HepG2 (cell line): ENCODE measurements around the gene SNAPC4. TPM values are rescaled to one million over a fixed set of nuclear protein-coding genes. Genes with fewer than 3 reads are reported as not detected.

ENCODE experiments used
- ARNT ChIP-seq: fragments of 450-650 bp; IDR thresholded peaks from 2 replicates; pipeline ENCODE4 v1.6.1; 2017
- CAMTA2 ChIP-seq: sonication (generic); formaldehyde crosslinking; IDR thresholded peaks from 2 replicates; pipeline ENCODE4 v1.4.0; 2020; ENCODE audit warnings: mild to moderate bottlenecking, missing genetic modification reagents, borderline replicate concordance
- HDAC1 ChIP-seq: sonication (generic); formaldehyde crosslinking; IDR thresholded peaks from 2 replicates; pipeline ENCODE4 v1.5.1; 2020; ENCODE audit warnings: mild to moderate bottlenecking, missing genetic modification reagents
- NRL ChIP-seq: sonication (generic); formaldehyde crosslinking; IDR thresholded peaks from 2 replicates; pipeline ENCODE4 v1.5.0; 2020; ENCODE audit warnings: missing genetic modification reagents, mild to moderate bottlenecking, moderate library complexity, borderline replicate concordance
- PHF20 ChIP-seq: sonication (generic); formaldehyde crosslinking; IDR thresholded peaks from 2 replicates; pipeline ENCODE4 v1.5.0; 2020; ENCODE audit warnings: mild to moderate bottlenecking, missing genetic modification reagents
- REPIN1 ChIP-seq: sonication (generic); formaldehyde crosslinking; IDR thresholded peaks from 2 replicates; pipeline ENCODE4 v1.8.0; 2022; ENCODE audit warnings: missing genetic modification reagents, low read depth, mild to moderate bottlenecking, borderline replicate concordance
- ZMYM2 ChIP-seq: sonication (generic); formaldehyde crosslinking; IDR thresholded peaks from 2 replicates; pipeline ENCODE4 v1.8.0; 2022; ENCODE audit warnings: mild to moderate bottlenecking, missing genetic modification reagents
- ZNF160 ChIP-seq: sonication (generic); formaldehyde crosslinking; IDR thresholded peaks from 2 replicates; pipeline ENCODE4 v1.8.0; 2022; ENCODE audit warnings: mild to moderate bottlenecking, inconsistent platforms, missing genetic modification reagents
- ZNF431 ChIP-seq: sonication (generic); formaldehyde crosslinking; IDR thresholded peaks from 2 replicates; pipeline ENCODE4 v1.9.0; 2022; ENCODE audit warnings: missing genetic modification reagents, low read depth, mild to moderate bottlenecking, borderline replicate concordance
- ZNF709 ChIP-seq: sonication (generic); formaldehyde crosslinking; IDR thresholded peaks from 2 replicates; pipeline ENCODE4 v1.5.0; 2020; ENCODE audit warnings: mild to moderate bottlenecking, missing genetic modification reagents
- ZNF768 ChIP-seq: sonication (generic); formaldehyde crosslinking; IDR thresholded peaks from 2 replicates; pipeline ENCODE4 v1.4.0; 2020; ENCODE audit warnings: missing genetic modification reagents
- ZNF781 ChIP-seq: sonication (generic); formaldehyde crosslinking; IDR thresholded peaks from 2 replicates; pipeline ENCODE4 v1.5.1; 2020; ENCODE audit warnings: borderline replicate concordance, mild to moderate bottlenecking, missing genetic modification reagents; ENCODE audit errors: not compliant biosample characterization
- polyA plus RNA-seq, 8 experiments: library from polyadenylated mRNA; depleted of rRNA in 3 of 8; stranded (reverse) in 7 of 8; unstranded in 1 of 8; fragments of >200 nt; fragmentation: Illumina TruSeq in 4 of 8; extraction: Trizol in 4 of 8; gene quantifications; 2 replicates each; pipeline versions ENCODE4 v1.2.1 to v1.2.3, GENCODE V29; 2011 to 2016; ENCODE audit warnings: low read depth in 4 of 8, missing spikeins in 1 of 8, mixed read lengths in 1 of 8; ENCODE audit not compliant: insufficient read depth in 1 of 8
- total RNA-seq, 5 experiments: library from RNA; depleted of rRNA; stranded (reverse); fragments of >200 nt; fragmentation: Illumina TruSeq; extraction: Trizol; gene quantifications; 2 replicates each; pipeline ENCODE4 v1.2.3, GENCODE V29; 2016; ENCODE audit warnings: low read depth in 1 of 5
- TF ChIP-seq, protein P1 (sequence below): sonication (generic); formaldehyde crosslinking; IDR thresholded peaks from 2 replicates; pipeline ENCODE4 v1.5.0; 2020; ENCODE audit warnings: mild to moderate bottlenecking, missing genetic modification reagents, borderline replicate concordance
- TF ChIP-seq, protein P2 (sequence below): sonication (generic); formaldehyde crosslinking; IDR thresholded peaks from 2 replicates; pipeline ENCODE4 v1.4.0; 2020; ENCODE audit warnings: missing genetic modification reagents
- TF ChIP-seq, protein P3 (sequence below): sonication (generic); formaldehyde crosslinking; IDR thresholded peaks from 2 replicates; pipeline ENCODE4 v1.4.0; 2020; ENCODE audit warnings: mild to moderate bottlenecking, missing genetic modification reagents
- TF ChIP-seq, protein P4 (sequence below): sonication (generic); formaldehyde crosslinking; IDR thresholded peaks from 2 replicates; pipeline ENCODE4 v1.4.0; 2020; ENCODE audit warnings: missing genetic modification reagents

Gene SNAPC4
- total and polyA plus RNA-seq, 2 of the 13 experiments (the other 11 are each of a cell fraction or from before 2014, with no cell fraction given) = 2.0 to 6.0 TPM

DNA sequence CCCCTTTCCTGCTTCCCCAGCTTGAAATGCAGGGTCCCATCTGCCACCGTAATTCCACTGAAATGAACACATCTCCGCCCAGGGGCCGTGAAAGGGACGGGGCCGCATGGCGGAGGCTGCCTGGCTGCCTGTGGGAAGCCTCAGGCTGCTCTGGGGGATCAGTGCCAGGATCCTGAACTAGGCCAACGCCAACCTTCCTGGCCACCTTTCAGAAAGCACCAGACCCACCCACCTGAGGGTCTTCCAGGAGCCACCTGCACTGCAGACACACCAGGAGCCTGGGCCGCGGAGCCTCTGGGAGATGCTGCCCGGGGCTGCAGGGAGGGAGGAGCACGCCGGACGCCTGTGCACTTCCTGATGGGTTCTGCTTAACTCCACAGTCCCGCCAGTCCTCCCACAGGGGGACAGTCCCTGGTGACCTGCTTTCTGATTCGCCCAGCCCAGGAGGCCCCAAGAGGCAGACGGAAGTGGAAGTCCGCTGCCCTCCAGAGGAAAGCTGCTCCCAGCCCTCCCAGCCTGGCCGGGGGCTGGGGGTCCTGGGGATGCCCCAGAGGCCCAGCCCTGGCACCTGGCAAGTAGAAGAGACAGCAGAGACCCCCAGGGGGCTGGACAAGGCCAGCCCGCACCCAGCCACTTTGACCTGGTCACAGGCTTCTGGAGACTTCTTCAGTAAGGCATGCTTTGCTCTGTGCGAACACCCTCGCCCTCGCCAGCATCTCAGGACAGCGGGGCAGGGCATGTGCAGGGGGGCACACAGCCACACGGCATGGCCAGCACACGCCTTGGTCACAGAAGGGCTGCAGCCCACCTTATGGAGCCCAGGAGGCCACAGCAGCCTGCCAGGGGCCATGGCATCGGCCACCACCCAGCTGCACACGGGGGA is 26.4 kb downstream of the SNAPC4 start, which contains the start of gene CARD9 (continued):
- TF ChIP-seq, protein P1, sequence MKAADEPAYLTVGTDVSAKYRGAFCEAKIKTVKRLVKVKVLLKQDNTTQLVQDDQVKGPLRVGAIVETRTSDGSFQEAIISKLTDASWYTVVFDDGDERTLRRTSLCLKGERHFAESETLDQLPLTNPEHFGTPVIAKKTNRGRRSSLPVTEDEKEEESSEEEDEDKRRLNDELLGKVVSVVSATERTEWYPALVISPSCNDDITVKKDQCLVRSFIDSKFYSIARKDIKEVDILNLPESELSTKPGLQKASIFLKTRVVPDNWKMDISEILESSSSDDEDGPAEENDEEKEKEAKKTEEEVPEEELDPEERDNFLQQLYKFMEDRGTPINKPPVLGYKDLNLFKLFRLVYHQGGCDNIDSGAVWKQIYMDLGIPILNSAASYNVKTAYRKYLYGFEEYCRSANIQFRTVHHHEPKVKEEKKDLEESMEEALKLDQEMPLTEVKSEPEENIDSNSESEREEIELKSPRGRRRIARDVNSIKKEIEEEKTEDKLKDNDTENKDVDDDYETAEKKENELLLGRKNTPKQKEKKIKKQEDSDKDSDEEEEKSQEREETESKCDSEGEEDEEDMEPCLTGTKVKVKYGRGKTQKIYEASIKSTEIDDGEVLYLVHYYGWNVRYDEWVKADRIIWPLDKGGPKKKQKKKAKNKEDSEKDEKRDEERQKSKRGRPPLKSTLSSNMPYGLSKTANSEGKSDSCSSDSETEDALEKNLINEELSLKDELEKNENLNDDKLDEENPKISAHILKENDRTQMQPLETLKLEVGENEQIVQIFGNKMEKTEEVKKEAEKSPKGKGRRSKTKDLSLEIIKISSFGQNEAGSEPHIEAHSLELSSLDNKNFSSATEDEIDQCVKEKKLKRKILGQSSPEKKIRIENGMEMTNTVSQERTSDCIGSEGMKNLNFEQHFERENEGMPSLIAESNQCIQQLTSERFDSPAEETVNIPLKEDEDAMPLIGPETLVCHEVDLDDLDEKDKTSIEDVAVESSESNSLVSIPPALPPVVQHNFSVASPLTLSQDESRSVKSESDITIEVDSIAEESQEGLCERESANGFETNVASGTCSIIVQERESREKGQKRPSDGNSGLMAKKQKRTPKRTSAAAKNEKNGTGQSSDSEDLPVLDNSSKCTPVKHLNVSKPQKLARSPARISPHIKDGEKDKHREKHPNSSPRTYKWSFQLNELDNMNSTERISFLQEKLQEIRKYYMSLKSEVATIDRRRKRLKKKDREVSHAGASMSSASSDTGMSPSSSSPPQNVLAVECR = peak; percentile 47; the same call in 1 of the 2 replicates
- TF ChIP-seq, protein P2, sequence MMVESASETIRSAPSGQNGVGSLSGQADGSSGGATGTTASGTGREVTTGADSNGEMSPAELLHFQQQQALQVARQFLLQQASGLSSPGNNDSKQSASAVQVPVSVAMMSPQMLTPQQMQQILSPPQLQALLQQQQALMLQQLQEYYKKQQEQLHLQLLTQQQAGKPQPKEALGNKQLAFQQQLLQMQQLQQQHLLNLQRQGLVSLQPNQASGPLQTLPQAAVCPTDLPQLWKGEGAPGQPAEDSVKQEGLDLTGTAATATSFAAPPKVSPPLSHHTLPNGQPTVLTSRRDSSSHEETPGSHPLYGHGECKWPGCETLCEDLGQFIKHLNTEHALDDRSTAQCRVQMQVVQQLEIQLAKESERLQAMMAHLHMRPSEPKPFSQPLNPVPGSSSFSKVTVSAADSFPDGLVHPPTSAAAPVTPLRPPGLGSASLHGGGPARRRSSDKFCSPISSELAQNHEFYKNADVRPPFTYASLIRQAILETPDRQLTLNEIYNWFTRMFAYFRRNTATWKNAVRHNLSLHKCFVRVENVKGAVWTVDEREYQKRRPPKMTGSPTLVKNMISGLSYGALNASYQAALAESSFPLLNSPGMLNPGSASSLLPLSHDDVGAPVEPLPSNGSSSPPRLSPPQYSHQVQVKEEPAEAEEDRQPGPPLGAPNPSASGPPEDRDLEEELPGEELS (CRISPR knock-in tag) = 0 out of 2 replicates have a peak, but pooled peaks have one; percentile 28
- no peak for TF ChIP-seq ZNF781 (CRISPR knock-in tag)
- no peak for TF ChIP-seq ZNF768 (CRISPR knock-in tag)
- no peak for TF ChIP-seq CAMTA2 (CRISPR knock-in tag)
- peak; percentile 5; the same call in 1 of the 2 replicates for TF ChIP-seq NRL (CRISPR knock-in tag)
- no peak; the same call in 1 of the 2 replicates for TF ChIP-seq PHF20 (CRISPR knock-in tag)
- TF ChIP-seq ZNF160 (CRISPR knock-in tag) = 0 out of 2 replicates have a peak, but pooled peaks have one; percentile 49
- TF ChIP-seq ARNT = no peak
- TF ChIP-seq ZNF709 (CRISPR knock-in tag) = no peak
- TF ChIP-seq ZMYM2 (CRISPR knock-in tag) = no peak
- TF ChIP-seq REPIN1 = no peak
- 0 out of 2 replicates have a peak, but pooled peaks have one; percentile 32 for TF ChIP-seq HDAC1 (CRISPR knock-in tag)
- TF ChIP-seq, protein P3, sequence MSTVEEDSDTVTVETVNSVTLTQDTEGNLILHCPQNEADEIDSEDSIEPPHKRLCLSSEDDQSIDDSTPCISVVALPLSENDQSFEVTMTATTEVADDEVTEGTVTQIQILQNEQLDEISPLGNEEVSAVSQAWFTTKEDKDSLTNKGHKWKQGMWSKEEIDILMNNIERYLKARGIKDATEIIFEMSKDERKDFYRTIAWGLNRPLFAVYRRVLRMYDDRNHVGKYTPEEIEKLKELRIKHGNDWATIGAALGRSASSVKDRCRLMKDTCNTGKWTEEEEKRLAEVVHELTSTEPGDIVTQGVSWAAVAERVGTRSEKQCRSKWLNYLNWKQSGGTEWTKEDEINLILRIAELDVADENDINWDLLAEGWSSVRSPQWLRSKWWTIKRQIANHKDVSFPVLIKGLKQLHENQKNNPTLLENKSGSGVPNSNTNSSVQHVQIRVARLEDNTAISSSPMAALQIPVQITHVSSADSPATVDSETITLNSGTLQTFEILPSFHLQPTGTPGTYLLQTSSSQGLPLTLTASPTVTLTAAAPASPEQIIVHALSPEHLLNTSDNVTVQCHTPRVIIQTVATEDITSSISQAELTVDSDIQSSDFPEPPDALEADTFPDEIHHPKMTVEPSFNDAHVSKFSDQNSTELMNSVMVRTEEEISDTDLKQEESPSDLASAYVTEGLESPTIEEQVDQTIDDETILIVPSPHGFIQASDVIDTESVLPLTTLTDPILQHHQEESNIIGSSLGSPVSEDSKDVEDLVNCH (CRISPR knock-in tag) = no peak
- TF ChIP-seq, protein P4, sequence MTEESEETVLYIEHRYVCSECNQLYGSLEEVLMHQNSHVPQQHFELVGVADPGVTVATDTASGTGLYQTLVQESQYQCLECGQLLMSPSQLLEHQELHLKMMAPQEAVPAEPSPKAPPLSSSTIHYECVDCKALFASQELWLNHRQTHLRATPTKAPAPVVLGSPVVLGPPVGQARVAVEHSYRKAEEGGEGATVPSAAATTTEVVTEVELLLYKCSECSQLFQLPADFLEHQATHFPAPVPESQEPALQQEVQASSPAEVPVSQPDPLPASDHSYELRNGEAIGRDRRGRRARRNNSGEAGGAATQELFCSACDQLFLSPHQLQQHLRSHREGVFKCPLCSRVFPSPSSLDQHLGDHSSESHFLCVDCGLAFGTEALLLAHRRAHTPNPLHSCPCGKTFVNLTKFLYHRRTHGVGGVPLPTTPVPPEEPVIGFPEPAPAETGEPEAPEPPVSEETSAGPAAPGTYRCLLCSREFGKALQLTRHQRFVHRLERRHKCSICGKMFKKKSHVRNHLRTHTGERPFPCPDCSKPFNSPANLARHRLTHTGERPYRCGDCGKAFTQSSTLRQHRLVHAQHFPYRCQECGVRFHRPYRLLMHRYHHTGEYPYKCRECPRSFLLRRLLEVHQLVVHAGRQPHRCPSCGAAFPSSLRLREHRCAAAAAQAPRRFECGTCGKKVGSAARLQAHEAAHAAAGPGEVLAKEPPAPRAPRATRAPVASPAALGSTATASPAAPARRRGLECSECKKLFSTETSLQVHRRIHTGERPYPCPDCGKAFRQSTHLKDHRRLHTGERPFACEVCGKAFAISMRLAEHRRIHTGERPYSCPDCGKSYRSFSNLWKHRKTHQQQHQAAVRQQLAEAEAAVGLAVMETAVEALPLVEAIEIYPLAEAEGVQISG = peak; percentile 67; the same call in 1 of the 2 replicates
- TF ChIP-seq ZNF431 (CRISPR knock-in tag) = no peak
